Measurements from ENCODE around the gene NIPA2. TPM values are rescaled to one million over a fixed set of nuclear protein-coding genes. Genes with fewer than 3 reads are reported as not detected.
A peak's percentile ranks its signal among the peaks of the same experiment; 100 is the strongest.

The NIPA2 gene
- total RNA-seq, 8 experiments from 2014 or later, result 24.0 to 93.4 (median 42.6) TPM

DNA sequence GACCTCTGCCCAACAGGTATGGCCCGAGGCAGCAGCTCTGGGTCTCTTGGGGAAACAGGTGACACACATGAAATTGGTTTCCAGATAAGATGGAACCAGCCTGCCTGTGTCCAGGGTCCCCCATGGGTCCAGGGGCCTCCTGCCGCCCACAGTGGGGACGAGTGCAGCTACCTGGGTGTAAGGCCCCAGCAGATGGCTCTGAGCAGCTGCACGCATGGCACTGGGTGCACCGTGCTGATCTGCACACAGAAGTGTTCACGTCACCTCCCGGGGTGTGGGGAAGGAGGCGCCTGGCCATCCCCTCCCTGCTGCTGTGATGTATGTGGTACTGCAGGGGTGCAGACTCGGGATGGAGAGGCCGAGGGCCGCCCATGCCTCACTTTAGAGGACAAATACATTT is 63.6 kb downstream of the NIPA2 start:
- Histone ChIP-seq H3K27ac (no peak overlapping the region), H3K4me3 (no peak overlapping the region), H3K4me1 (replicated peaks in 1 of 2) (no peaks in the 10 kb centered on the region)
- ATAC-seq (replicated peaks in 6 of 8), result no peak
- in situ Hi-C loops (cut with MboI; ENCODE audit: low pct_unique_long_range_greater_than_20kb in 2 of 9, low sequenced_read_pairs in 9 of 9, unreplicated experiment in 9 of 9), result no loop called here
- WGBS, 10 experiments, result 83 to 100% (median 100%) methylated on average over 1 to 9 of the region's 11 CpGs; no CpG with 5 or more reads in 3 of the 10 experiments

DNA sequence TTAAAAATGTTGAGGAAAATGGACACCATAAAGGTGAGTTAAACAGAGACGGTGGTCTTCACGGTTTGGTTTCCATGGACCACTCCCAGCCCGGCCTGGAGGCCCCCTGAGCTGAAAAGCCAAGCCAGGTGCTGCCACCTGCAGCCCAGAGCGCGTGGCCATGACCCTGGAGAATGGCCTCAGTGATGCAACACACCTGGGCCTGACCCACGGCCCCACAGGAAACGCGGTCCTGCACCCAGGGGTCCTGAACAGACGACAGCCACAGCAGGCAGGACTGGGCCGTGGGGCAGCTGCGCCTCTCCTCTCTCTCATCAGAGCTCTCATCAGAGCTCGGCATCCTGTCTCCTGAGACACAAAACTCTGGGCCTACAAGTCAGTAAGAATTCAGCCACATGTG is 64.1 kb downstream of the NIPA2 start:
- 80 to 100% (median 90%) methylated on average over 2 to 5 of the region's 12 CpGs; no CpG with 5 or more reads in 5 of the 10 experiments for WGBS, 10 experiments
- in situ Hi-C loops (cut with MboI; ENCODE audit: low pct_unique_long_range_greater_than_20kb in 2 of 9, low sequenced_read_pairs in 9 of 9, unreplicated experiment in 9 of 9), result no loop called here
- ATAC-seq (replicated peaks in 6 of 8), result no peak
- Histone ChIP-seq H3K27ac (no peak overlapping the region), H3K4me1 (replicated peaks in 1 of 2) (no peaks in the 10 kb centered on the region), H3K4me3 (no peak overlapping the region)

DNA sequence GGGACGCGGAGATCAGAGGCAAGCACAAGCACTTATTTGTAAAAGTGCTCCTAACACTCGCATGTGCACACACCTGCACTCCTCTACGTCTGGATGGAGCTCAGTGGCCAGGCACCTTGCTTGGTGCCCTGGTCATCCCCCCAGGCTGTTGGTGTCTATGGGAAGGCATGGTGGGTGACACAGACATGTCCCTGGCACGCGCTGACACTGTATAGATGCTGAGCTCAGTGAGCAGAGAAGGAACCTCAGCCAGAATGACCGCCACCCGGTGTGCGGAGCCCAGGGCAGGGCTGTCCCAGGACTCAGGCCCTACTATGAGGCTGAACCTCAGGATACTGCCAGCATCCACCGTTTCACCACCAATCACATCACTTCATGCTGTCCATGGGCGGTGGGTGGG is 64.5 kb downstream of the NIPA2 start:
- Histone ChIP-seq H3K27ac (no peak overlapping the region), H3K4me1 (replicated peaks in 1 of 2) (no peaks in the 10 kb centered on the region), H3K4me3 (no peak overlapping the region)
- in situ Hi-C loops (cut with MboI; ENCODE audit: low pct_unique_long_range_greater_than_20kb in 2 of 9, low sequenced_read_pairs in 9 of 9, unreplicated experiment in 9 of 9), result no loop called here
- ATAC-seq (replicated peaks in 6 of 8), result no peak
- WGBS, 10 experiments, result 100% methylated on average over 1 to 2 of the region's 11 CpGs; no CpG with 5 or more reads in 8 of the 10 experiments

DNA sequence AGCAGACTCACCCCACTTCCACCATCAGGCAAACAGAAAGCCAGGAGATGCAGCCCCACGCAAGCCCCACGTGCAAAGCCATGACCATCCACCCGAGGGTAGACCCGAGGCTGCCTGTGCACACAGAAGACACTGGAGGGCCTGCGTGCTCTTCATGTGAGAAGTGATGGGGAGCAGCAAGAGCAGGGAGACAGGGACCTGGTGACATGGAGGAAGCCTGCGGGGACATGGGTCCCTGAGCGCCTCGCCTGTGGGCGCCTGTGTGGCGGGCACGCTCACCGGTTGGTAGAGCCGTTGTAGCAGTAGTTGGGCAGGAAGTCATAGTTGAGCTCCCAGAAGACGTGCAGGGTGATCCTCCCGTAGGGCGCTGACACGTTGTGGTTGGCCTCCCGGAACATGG is 65.0 kb downstream of the NIPA2 start:
- no peak for ATAC-seq (replicated peaks in 6 of 8)
- in situ Hi-C loops (cut with MboI; ENCODE audit: low pct_unique_long_range_greater_than_20kb in 2 of 9, low sequenced_read_pairs in 9 of 9, unreplicated experiment in 9 of 9), result no loop called here
- Histone ChIP-seq H3K4me1 (replicated peaks in 1 of 2) (no peaks in the 10 kb centered on the region), H3K27ac (no peak overlapping the region), H3K4me3 (no peak overlapping the region)
- WGBS, 10 experiments, result 70 to 100% (median 93%) methylated on average over 1 to 3 of the region's 18 CpGs; no CpG with 5 or more reads in 7 of the 10 experiments

DNA sequence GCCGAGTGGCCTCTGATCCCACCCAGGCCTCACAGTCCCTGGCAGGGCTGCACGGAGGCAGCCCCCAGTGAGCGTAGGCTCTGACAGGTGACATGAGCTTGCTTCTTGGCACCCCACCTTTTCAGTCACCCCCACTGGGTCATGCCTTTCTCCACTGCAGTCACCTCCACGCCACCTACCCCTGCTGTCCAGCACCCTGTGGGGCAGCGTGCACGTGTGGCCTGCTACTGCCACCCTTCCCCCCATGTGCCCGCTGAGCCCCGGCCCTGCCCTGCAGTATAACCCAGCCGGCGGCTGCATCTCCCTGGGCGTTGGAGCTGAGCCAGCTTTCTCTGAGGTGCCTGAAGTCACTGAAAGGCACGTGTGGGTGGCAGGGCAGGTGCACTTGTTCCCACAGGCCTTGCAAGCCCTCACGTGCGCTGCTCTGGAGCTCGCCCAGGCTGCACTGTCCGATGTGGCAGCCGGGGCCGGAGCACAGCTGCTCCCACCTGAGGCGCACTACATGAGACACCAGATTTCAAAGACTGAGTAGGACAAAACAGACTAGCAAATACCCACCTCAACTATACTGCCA is 65.6 kb downstream of the NIPA2 start:
- in situ Hi-C loops (cut with MboI; ENCODE audit: low pct_unique_long_range_greater_than_20kb in 2 of 9, low sequenced_read_pairs in 9 of 9, unreplicated experiment in 9 of 9), result no loop called here
- no peaks in the 10 kb centered on the region for H3K4me1 ChIP-seq (replicated peaks in 1 of 2)
- WGBS, 10 experiments, result 80 to 100% (median 100%) methylated on average over 1 to 6 of the region's 19 CpGs; no CpG with 5 or more reads in 1 of the 10 experiments
- no peak overlapping the region for H3K27ac ChIP-seq
- no peak overlapping the region for H3K4me3 ChIP-seq
- ATAC-seq (replicated peaks in 6 of 8), result no peak

DNA sequence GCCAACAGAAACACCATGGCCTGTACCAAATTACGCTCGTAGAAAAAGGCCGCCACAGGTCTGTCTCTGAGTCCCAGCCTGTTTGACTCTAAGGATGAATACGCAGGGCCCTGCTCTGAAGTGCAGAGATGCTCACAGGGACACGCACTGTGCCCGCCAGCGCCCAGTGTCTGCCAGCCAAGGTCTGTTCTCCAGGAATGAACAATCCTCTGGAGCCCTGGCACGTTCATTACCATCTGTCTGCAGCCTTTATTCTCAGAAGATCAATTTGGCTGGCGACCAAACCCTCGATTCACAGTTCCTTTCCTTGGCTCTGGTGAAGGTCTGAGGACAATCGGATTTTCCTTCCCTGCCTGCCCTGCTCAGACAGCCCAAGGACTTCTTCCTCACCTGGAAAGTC is 66.3 kb downstream of the NIPA2 start:
- H3K27ac ChIP-seq, result no peak overlapping the region
- ATAC-seq (replicated peaks in 6 of 8), result peak in 1 of 8 experiments; percentile 73
- in situ Hi-C loops (cut with MboI; ENCODE audit: low pct_unique_long_range_greater_than_20kb in 2 of 9, low sequenced_read_pairs in 9 of 9, unreplicated experiment in 9 of 9), result no loop called here
- H3K4me3 ChIP-seq, result no peak overlapping the region
- no peaks in the 10 kb centered on the region for H3K4me1 ChIP-seq (replicated peaks in 1 of 2)
- WGBS, 10 experiments, result 60 to 100% (median 100%) methylated on average over 1 to 8 of the region's 11 CpGs; no CpG with 5 or more reads in 3 of the 10 experiments

DNA sequence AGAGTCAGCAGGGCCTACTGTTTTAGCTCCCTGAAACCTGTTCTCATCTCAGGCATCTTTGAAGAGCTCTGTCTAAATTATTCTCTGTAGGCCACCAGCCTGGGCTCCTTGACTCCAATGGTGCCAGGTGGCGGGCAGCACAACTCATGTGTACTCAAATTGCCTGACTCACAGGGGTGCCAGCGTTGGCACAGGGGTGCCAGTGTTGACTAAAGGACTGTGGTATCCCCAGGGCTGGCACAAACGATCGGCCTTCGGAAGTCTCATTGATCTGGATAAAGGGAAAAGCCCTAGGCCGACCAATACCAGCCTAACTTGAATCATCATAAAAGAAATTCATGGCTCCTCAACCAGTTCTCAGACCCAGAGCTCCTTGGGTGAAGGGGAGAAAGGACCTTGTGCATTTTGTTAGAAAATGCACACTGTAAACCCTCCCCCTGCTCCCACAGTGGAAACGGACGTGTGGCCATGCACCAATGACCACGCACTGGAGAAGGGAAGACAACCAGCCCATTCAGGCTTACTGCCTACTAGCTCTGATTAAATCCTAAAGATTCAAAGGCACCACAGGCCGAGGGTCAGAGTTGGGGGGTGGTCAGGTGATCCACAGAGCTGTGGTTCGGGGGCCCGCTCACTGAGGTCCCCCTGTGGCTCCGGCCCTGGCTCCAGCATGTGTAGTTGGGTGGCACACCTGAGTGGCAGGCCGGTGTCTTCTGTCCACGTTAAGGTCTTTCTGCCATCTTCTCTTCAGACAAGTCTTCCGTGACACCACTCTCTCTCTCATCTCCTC is 68.9 kb downstream of the NIPA2 start:
- WGBS, 10 experiments, result 67 to 100% (median 93%) methylated on average over 1 to 9 of the region's 16 CpGs; no CpG with 5 or more reads in 1 of the 10 experiments
- in situ Hi-C loops (cut with MboI; ENCODE audit: low pct_unique_long_range_greater_than_20kb in 2 of 9, low sequenced_read_pairs in 9 of 9, unreplicated experiment in 9 of 9), result no loop called here

DNA sequence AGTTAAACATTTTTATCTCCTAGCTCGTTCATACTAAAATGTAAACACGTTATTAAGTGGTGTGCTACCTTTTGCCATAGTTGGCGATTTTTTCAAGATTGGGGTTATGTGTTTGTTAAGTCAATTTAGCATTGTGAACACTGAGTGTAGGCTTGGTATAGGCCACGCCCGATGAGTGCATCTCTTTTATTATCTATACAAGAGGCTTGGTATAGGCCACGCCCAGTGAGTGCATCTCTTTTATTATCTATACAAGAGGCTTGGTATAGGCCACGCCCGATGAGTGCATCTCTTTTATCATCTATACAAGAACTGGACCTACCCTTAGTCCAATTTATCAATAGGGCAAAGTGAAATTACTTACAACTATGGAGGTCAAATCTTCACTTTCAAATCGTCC is 70.4 kb downstream of the NIPA2 start:
- Histone ChIP-seq H3K4me1 (replicated peaks in 1 of 2) (no peaks in the 10 kb centered on the region), H3K4me3 (no peak overlapping the region), H3K27ac (no peak overlapping the region)
- 81 to 100% (median 96%) methylated on average over 1 to 8 of the region's 9 CpGs; no CpG with 5 or more reads in 1 of the 10 experiments for WGBS, 10 experiments
- in situ Hi-C loops (cut with MboI; ENCODE audit: low pct_unique_long_range_greater_than_20kb in 2 of 9, low sequenced_read_pairs in 9 of 9, unreplicated experiment in 9 of 9), result no loop called here
- no peak for ATAC-seq (replicated peaks in 6 of 8)

More for the DNA sequence above, 68.9 kb downstream of the NIPA2 start:
- H3K27ac ChIP-seq, result no peak overlapping the region
- H3K4me1 ChIP-seq (replicated peaks in 1 of 2), result no peaks in the 10 kb centered on the region
- no peak for ATAC-seq (replicated peaks in 6 of 8)
- H3K4me3 ChIP-seq, result no peak overlapping the region

DNA sequence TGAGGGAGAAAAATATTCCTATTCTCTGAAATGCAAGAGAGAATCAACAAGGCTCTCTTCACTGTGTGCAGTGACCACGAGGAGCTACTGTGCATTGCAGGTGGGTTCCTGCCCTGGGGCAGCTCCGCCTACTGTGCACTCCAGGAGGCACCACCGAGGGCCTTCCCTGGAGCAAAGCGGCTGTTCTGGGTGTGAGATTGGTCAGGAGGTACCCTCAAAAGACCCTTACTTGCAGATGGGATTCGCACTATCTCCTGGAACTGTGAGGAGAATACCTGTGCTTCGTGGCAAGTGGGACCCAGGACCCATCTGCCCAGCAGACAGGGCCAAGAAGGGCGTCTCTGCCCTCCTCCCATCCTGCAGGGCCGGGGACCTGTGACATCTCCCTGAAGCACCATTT is 72.8 kb downstream of the NIPA2 start:
- in situ Hi-C loops (cut with MboI; ENCODE audit: low pct_unique_long_range_greater_than_20kb in 2 of 9, low sequenced_read_pairs in 9 of 9, unreplicated experiment in 9 of 9), result no loop called here
- ATAC-seq (replicated peaks in 6 of 8), result no peak

DNA sequence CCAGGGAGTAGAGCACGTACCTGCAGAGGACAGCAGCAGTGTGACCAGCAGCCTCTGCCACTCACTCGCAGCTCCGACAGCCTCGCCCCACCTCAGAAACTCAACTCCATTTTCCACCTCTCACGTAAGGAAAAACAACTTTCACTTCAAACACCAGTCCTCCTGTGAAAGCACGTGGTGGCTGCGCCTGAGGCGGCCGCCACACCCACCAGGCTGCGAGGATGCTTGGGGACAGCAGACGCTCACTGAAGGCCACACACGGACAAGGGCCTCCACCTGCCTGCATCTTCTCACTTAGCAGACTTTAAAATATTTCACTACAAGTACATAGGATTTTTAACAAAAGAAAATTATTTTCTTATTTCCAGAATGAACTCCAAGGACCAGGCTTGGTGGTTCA is 73.8 kb downstream of the NIPA2 start:
- WGBS, 10 experiments, result 90 to 100% (median 100%) methylated on average over 1 to 8 of the region's 12 CpGs; no CpG with 5 or more reads in 1 of the 10 experiments
- Histone ChIP-seq H3K27ac (no peak overlapping the region), H3K4me1 (replicated peaks in 1 of 2) (no peaks in the 10 kb centered on the region), H3K4me3 (no peak overlapping the region)
- ATAC-seq (replicated peaks in 6 of 8), result no peak
- in situ Hi-C loops (cut with MboI; ENCODE audit: low pct_unique_long_range_greater_than_20kb in 2 of 9, low sequenced_read_pairs in 9 of 9, unreplicated experiment in 9 of 9), result no loop called here

More for the DNA sequence above, 72.8 kb downstream of the NIPA2 start:
- no peak overlapping the region for H3K4me3 ChIP-seq
- no peak overlapping the region for H3K27ac ChIP-seq
- WGBS, 10 experiments, result 40 to 81% (median 70%) methylated on average over 1 to 3 of the region's 8 CpGs; no CpG with 5 or more reads in 5 of the 10 experiments
- H3K4me1 ChIP-seq (replicated peaks in 1 of 2), result no peaks in the 10 kb centered on the region

DNA sequence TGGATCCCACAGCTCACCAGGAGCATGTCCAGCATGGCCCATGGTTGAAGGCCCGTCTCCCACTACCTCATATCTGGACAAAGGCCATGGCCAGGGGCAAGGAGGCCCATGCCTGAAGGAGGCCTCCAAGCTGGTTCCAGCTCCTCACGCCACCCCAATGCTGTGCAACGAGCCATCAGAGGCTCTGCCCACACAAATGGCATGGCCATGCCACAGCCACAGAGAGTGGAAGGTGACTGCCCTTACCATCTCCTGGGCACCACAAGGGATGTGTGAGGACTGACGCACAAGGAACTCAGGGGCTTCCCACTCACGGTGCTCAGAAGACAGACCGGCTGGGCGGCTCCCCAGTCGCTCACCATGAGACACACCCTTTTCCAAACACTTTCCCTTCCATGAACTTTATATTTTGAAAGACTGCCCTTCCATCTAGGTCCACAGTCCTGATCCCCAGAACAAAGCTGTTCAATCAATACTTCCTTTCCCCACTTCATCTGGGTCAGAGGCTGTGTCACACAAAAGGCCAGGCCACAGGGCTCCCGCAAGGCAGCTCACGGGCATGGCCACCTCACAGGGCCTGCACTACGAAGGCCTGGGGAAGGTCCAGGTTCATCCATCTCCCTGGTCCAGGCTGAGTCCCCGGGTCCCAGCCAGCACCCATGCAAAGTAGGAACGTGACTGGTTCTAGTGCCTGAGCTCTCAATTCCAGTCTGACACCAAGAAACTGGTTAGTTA is 75.3 kb downstream of the NIPA2 start:
- 60 to 100% (median 94%) methylated on average over 1 to 8 of the region's 13 CpGs for WGBS, 10 experiments
- no peak overlapping the region for H3K4me3 ChIP-seq
- no peak overlapping the region for H3K27ac ChIP-seq
- no peak for ATAC-seq (replicated peaks in 6 of 8)
- in situ Hi-C loops (cut with MboI; ENCODE audit: low pct_unique_long_range_greater_than_20kb in 2 of 9, low sequenced_read_pairs in 9 of 9, unreplicated experiment in 9 of 9), result no loop called here
- H3K4me1 ChIP-seq (replicated peaks in 1 of 2), result no peaks in the 10 kb centered on the region

DNA sequence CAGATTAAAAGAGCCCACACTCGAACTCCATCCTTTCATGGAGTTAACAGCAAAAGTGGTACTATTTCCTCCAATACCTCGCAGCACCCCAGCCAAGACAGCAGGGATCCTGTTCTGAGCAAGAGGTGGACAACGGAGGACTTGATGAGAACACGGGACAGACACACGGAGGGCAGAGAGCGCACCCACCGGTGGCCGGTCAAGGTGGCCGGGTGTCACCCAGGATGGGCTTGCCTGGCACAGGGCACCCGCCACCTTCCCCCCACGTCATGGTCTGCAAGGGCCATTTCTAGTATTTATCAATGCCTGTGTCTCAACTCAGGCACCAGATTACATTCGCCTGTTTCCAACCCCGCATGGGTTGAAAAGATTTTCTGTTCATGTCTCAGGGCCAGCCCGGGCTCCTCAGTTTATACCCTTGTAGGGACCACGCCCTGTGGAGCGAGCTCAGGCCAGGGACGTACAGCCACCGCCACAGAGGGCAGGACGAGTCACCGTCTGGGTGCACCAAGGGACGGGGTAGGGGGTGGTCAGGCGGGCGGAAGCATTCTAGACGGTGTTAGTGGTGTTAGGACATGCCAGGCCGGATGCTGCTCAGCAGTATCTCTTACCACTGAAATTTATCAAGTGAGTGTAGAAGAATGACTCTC is 77.5 kb downstream of the NIPA2 start:
- 93 to 100% (median 96%) methylated on average over 1 to 15 of the region's 25 CpGs; no CpG with 5 or more reads in 4 of the 10 experiments for WGBS, 10 experiments
- no peak for ATAC-seq (replicated peaks in 6 of 8)
- Histone ChIP-seq H3K4me3 (no peak overlapping the region), H3K4me1 (replicated peaks in 1 of 2) (peaks cover 0 to 6% of the 10 kb centered on the region in 2 donors), H3K27ac (no peak overlapping the region)
- in situ Hi-C loops (cut with MboI; ENCODE audit: low pct_unique_long_range_greater_than_20kb in 2 of 9, low sequenced_read_pairs in 9 of 9, unreplicated experiment in 9 of 9), result no loop called here
